SU-DHL-6 (cell line): ENCODE data around the gene MOV10L1.

ENCODE experiments used
- H2AFZ ChIP-seq: fragments of 200-600 bp; sonication (generic); 2 replicates; pipeline ENCODE4 v1.6.1; 2014; ENCODE audit warnings: low read depth, mild to moderate bottlenecking, moderate library complexity, mixed read lengths, antibody characterized with exemption, low read length; ENCODE audit not compliant: severe bottlenecking
- H3F3A ChIP-seq: fragments of 200-600 bp; shearing (Covaris generic); 2 replicates; pipeline ENCODE4 v1.6.0; 2016; ENCODE audit warnings: antibody characterized with exemption, mild to moderate bottlenecking; ENCODE audit not compliant: insufficient read depth
- H3K27ac ChIP-seq: fragments of 200-600 bp; sonication (generic); 2 replicates; pipeline ENCODE4 v1.5.1; 2016; ENCODE audit warnings: low read depth, mild to moderate bottlenecking, low read length, moderate library complexity, mixed read lengths
- H3K27me3 ChIP-seq: fragments of 200-600 bp; sonication (generic), shearing (Covaris generic); 2 replicates; pipeline ENCODE4 v1.6.0; 2014; ENCODE audit warnings: mild to moderate bottlenecking, low read length
- H3K36me3 ChIP-seq: fragments of 200-600 bp; sonication (generic); 2 replicates; pipeline ENCODE4 v1.6.1; 2014; ENCODE audit warnings: mild to moderate bottlenecking, low read length, mixed read lengths
- H3K4me2 ChIP-seq: fragments of 300-600, 200-600 bp; shearing (Covaris generic), sonication (generic); 2 replicates; pipeline ENCODE4 v1.6.0; 2014; ENCODE audit warnings: low read length, low read depth, mild to moderate bottlenecking; ENCODE audit not compliant: poor library complexity, severe bottlenecking
- H3K4me3 ChIP-seq: fragments of 200-600 bp; sonication (generic); 2 replicates; pipeline ENCODE4 v1.5.1; 2014; ENCODE audit warnings: antibody characterized with exemption, low read length, mild to moderate bottlenecking, mixed read lengths; ENCODE audit not compliant: insufficient read depth, poor library complexity, severe bottlenecking
- H3K79me2 ChIP-seq: fragments of 200-600 bp; sonication (generic); 2 replicates; pipeline ENCODE4 v1.6.1; 2014; ENCODE audit warnings: mild to moderate bottlenecking, low read length, moderate library complexity; ENCODE audit not compliant: insufficient read depth
- H3K9ac ChIP-seq: fragments of 200-600 bp; sonication (generic); 2 replicates; pipeline ENCODE4 v1.7.0; 2014; ENCODE audit warnings: mild to moderate bottlenecking, low read length
- H3K9me2 ChIP-seq: fragments of 200-600 bp; sonication (generic); replicated peaks from 2 replicates; pipeline ENCODE4 v1.6.1; 2014; ENCODE audit warnings: low read length; ENCODE audit not compliant: insufficient read depth
- H3K9me3 ChIP-seq: fragments of 200-600 bp; sonication (generic); 2 replicates; pipeline ENCODE4 v1.6.1; 2014; ENCODE audit warnings: low read length, mixed read lengths; ENCODE audit not compliant: insufficient read depth
- H4K20me1 ChIP-seq: fragments of 200-600 bp; sonication (generic); 2 replicates; pipeline ENCODE4 v1.6.1; 2014; ENCODE audit warnings: low read depth, mild to moderate bottlenecking, antibody characterized with exemption, low read length, moderate library complexity, mixed read lengths
- CTCF ChIP-seq: fragments of 200-600 bp; sonication (generic); IDR thresholded peaks from one replicate; pipeline ENCODE4 v1.5.1; 2017; ENCODE audit warnings: antibody characterized with exemption, mild to moderate bottlenecking, low read length, moderate library complexity; ENCODE audit not compliant: insufficient read depth, poor library complexity, severe bottlenecking
- EZH2phosphoT487 ChIP-seq: fragments of 200-600 bp; sonication (generic), shearing (Covaris generic); conservative IDR thresholded peaks from 2 replicates; pipeline ENCODE4 v1.6.1; 2018; ENCODE audit warnings: mild to moderate bottlenecking, antibody characterized with exemption, low read length, moderate library complexity, mixed read lengths

The MOV10L1 gene

GRCh38 chr22:50139843-50140415 lies 50.1 kb downstream of the MOV10L1 start:
- Histone ChIP-seq H3K36me3 (no peaks in the 10 kb centered on the region), H3K9ac (no peak overlapping the region), H3K4me2 (no peak overlapping the region), H4K20me1 (no peaks in the 10 kb centered on the region), H3K79me2 (no peaks in the 10 kb centered on the region), H3K9me2 (no peaks in the 10 kb centered on the region), H3K9me3 (no peaks in the 10 kb centered on the region), H3K4me3 (no peak overlapping the region), H3F3A (peaks cover 9% of the 10 kb centered on the region; the same call in 1 of the 2 replicates), H3K27ac (no peak overlapping the region), H3K27me3 (no peaks in the 10 kb centered on the region), H2AFZ (no peak overlapping the region)
- TF ChIP-seq EZH2phosphoT487 (no peak), CTCF (no peak)

DNA sequence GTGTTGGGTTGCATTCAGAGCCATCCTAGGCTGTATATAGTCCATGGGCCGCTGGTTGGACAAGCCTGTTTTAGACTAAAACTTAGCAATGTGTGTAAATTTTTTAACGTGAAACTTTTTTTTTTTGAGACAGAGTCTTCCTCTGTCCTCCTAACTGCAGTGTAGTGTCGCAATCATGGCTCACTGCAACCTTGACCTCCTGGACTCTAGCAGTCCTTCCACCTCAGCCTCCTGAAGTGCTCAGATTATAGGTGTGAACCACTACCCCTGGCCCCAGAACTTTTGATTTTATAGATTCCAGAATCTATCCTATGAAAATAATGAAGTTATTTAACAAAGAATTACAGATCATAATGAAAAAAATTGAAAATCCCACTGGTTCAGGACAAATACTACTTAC lies 50.8 kb downstream of the MOV10L1 start:
- Histone ChIP-seq H3K4me2 (no peak overlapping the region), H3F3A (peaks cover 9% of the 10 kb centered on the region; the same call in 1 of the 2 replicates), H3K9ac (no peak overlapping the region), H3K4me3 (no peak overlapping the region), H4K20me1 (no peaks in the 10 kb centered on the region), H3K27me3 (no peaks in the 10 kb centered on the region), H3K79me2 (no peaks in the 10 kb centered on the region), H3K27ac (no peak overlapping the region), H3K9me2 (no peaks in the 10 kb centered on the region), H3K9me3 (no peaks in the 10 kb centered on the region), H2AFZ (no peak overlapping the region), H3K36me3 (no peaks in the 10 kb centered on the region)
- TF ChIP-seq CTCF (no peak), EZH2phosphoT487 (no peak)

DNA sequence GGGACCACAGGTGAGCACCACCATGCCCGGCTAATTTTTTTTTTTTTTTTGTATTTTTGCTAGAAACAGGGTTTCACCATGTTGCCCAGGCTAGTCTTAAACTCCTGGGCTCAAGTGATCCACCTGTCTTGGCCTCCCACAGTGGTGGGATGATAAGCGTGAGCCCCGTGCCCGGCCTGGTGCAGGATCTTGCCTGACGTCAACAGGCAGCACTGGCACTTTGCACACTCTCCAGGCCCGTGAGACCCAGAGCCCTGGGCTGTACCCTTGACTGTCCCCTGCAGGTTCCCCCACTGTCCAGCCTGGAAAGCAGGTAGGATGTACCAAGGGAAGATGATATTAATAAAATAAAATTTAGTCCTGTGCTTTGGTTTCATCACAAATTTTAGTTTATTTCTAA lies 51.7 kb downstream of the MOV10L1 start:
- no peak overlapping the region for H3K9ac ChIP-seq
- H3K4me2 ChIP-seq: no peak overlapping the region
- peaks cover 9% of the 10 kb centered on the region; the same call in 1 of the 2 replicates for H3F3A ChIP-seq
- no peaks in the 10 kb centered on the region for H3K79me2 ChIP-seq
- no peaks in the 10 kb centered on the region for H3K36me3 ChIP-seq
- no peak overlapping the region for H2AFZ ChIP-seq
- no peaks in the 10 kb centered on the region for H4K20me1 ChIP-seq
- no peaks in the 10 kb centered on the region for H3K9me2 ChIP-seq
- no peaks in the 10 kb centered on the region for H3K9me3 ChIP-seq
- H3K4me3 ChIP-seq: no peak overlapping the region
- H3K27me3 ChIP-seq: no peaks in the 10 kb centered on the region
- no peak for TF ChIP-seq CTCF
- TF ChIP-seq EZH2phosphoT487: no peak
- no peak overlapping the region for H3K27ac ChIP-seq
